ENCODE results near the gene TBC1D17.

The TBC1D17 gene

DNA sequence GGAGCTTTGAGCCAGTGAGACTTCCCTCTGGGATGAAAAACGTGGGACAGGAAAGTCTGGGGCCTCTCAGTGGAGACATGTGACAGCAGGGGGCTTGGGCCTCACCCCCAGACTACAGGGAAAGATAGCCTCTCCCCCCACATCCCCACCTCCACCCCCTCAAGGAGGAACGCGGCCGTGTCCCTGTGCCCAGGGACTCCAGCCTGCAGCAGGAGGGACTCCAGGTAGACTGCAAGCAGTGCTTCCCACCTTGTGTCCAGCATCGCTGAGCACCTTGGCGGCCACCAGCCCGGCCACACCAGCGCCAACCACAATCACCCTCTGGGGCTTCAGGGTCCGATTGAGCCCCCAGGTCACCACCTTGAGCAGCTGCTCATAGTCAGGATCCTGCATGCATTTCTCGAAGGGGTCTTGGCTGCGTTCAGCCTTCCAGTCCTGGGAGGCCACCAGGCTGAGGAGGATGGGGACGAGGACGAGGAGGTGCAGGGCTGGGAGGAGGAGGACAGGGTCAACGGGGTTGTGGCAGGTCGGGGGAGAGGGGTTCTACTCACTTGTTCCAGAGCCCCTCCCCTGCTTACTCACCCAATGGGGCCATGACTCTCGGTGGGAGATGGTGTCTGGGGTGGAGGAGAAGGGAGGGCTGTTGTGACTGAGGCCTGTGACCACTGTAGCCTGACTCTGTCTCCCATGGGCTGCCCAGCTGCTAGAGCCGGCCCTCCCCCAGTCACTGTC is 18.2 kb downstream of the TBC1D17 start:
- DNase-seq: no peak

DNA sequence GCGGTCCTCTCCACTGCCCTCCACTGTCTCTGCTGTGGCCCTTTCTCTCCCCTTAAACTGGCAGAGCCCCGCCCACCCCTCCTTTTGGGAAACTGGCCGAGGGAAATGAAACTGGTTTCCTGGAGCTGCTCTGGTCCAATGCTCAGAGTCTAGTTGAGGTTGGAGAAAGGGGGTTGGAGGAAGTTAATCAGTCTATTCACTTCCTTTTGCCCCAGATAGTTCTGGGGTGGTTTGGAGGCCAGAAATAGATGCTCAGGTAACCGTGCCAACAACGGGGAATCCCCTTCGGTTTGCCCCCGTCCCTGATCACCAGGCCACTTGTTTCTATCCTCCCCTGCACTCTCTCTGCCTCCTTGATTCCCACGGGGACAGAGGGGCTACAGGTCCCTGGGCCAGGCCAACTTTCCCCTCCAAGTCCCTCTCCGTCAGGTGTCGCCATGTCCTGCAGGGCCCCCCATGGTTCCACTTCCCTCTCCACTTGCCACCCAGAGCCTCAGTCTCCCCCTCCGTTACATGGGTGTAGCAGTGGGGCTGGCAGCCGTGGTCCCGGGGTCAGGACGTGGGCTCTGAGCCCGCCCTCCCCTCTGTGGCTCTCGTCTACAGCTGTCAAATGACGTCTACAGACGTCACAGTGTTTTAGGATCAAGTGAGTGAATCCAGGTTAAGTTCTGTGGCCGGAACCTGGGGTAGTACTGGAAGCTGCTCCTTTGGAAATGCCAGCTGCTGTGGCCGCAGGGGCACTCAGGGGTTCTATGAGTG is 19.5 kb downstream of the TBC1D17 start, which contains the start of gene IL4I1:
TSS of gene IL4I1 (minus strand) at position 25 of the 759 bp plus-strand sequence. CDS start 727 bp downstream, outside the sequence.
- peak; percentile 61 for DNase-seq

DNA sequence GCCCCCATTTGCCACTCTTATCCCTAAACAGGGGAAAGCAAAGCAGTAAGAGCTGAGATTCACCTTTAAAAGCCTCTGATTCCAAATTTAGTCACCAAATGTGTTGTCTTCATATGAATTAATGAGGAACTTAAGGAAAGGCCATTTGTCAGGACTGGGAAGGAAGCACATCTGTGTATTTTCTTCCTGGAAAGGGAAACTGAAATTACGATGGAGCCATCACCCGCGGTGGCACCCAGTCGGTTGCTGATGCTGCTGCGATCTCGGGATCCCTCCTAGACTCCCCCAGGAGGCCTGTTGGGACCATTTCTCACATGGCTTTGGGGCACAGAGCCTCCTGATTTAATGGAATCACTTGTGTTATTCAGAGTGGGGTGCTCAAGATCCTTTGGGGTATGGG is 26.6 kb downstream of the TBC1D17 start:
- no peak for DNase-seq

DNA sequence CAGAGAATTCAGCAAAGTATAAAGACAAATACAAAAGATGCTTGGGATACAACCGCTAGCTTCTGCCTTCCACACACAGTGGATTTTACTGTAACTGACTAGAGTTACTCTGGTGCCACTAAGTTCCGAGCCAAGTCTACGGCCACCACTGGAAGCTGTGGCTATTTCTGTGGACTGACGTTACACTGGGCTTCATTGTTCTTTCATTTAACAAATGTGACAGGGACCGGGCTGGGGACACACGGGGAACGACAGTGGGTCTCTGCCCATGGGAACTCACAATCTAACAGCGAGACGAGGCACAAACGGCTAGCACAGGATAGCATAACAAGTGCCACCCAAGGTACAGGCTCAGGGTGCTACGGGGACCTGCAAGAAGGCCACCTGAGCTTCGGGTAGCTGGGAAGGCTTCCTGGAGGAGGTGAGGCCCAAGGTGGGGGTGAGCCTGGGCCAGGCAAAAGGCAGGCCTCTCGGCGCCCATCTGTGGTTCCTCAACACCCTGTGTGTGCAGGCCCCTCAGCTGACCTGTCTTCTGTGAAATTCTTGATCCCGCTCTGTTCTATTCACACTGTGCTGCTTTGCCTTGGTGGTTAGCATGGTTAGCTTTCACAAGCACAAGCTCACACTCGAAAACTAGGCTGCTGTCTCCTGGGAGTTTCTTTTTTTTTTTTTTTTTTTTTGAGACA is 29.5 kb downstream of the TBC1D17 start:
- DNase-seq: no peak

DNA sequence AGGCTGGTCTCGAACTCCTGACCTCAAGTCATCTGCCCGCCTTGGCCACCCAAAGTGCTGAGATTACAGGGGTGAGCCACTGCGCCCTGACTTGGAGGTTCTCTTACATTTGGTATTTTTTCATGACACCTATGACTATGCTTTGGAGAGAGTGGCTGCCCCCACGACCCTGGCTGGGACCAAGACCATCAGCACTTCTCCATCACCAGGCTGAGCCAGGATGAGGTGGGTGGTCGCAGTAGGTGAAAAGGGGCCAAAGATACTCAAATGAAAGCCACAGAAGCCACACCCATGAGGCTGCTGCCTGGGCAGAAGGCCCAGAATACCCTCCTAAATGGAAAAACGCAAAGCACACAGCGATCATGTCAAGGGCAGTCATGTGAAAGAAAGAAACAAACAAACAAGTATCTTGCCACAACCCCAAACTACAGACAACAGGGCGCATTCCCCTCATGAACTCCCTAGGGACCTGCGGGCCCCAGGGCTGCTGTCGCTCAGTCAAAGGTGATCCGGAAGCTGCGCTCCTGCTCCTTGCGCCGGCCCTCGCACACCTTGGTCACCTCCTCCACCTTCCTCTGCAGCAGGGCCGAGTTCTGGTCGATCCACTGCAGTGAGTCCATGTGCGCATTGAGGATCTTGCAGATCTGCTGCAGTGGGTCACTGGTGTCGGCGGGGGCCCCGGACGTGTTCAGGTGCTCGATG is 30.4 kb downstream of the TBC1D17 start:
- no peak for DNase-seq

DNA sequence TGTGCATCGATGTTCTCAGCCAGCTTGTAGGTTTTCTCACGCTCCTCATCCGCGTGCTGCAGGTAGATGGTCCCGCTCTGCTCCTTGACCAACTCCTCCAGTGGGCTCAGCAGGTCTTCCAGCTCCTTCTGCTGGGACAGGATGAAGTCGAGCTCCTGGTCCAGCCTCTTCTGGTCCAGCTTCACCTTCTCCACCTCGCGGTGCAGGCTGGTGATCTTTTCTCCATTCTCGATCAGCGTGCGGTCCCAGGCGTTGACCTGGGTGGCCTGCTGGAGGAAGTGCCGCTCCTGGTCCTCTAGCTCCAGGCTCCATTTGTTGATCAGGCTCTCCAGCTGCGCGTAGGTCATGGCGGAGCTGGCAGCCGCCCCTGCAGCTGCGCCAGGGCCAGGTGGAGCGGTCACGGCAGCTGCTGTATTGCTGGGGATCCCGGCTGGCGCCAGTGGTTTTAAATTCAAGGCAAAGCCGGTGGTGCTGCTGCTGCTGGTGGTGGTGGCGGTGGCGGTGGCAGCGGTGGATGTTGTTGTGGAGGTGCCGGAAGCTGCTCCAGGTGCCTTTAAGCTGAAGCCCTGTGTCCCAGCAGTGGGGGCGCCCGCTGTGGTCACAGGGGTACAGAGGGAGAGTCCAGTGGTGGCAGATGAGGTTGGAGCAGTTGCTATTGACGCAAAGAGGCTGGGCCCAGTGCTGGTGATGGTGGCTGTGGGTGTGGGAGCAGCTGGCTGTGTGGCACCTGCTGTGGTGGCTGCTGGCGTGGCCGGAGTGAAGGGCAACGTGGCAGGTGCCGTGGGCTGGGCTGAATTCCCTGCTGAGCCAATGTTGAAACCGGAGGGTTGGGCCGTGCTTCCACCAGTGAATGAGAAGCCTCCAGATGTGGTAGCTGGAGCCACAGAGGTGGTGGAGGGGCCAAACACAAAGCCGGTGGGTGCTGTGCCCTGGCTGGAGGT is 31.2 kb downstream of the TBC1D17 start:
- no peak for DNase-seq

DNA sequence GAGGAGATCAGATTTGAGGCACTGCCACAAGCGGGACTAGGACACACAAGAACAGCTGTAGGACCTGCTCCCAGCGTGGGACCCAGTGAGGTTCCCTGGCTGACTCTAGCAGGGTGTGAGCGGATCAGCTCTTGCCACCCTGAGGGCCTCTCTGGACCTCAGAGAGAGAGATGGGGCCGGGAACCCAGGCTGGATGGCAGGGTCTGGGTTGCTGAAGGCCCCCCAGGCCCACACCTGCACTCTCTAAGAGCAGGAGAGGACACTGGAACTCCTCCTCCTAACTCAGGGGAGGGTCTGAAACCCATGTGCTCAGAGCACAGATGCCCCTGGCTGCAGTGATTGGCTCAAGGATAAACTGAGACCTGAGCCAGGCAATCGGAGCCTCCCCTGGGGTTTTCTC is 32.7 kb downstream of the TBC1D17 start:
- DNase-seq: no peak

DNA sequence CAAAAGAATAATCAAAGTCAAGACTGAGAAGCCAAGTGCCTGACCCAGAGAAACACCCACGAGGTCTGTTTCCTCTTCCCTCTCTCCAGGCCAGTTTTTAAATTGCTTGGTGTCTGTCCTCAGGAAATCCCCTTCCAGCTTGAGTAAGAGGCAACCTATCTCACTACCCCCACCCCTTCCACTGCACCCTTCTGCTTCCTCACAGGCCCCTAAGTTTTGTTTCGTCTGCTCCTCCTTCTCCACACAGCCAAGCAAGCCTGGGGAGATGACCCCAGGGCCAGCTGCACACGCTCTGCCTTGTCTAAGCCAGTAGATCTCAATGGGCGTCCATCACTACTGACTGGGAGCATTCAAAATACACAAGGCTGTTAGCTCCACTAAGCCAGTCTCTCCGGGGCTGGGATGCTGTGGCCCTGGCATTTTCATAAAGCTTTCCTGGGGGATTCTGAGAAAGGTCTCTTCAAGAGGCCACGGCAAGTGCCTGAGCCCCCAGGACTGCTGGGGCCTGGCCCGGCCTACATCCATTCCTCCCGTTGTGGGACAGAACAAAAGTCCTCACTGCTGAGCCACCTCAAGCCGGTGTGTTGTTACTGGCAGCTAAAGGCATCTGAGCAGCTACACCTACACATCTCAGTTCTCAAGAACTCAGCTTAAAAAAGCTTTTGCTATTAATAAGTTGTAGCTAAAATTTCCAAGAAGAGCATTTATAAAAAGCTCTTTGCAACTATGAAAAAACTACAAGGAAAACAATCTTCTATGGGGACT is 34.1 kb downstream of the TBC1D17 start:
- no peak for DNase-seq

DNA sequence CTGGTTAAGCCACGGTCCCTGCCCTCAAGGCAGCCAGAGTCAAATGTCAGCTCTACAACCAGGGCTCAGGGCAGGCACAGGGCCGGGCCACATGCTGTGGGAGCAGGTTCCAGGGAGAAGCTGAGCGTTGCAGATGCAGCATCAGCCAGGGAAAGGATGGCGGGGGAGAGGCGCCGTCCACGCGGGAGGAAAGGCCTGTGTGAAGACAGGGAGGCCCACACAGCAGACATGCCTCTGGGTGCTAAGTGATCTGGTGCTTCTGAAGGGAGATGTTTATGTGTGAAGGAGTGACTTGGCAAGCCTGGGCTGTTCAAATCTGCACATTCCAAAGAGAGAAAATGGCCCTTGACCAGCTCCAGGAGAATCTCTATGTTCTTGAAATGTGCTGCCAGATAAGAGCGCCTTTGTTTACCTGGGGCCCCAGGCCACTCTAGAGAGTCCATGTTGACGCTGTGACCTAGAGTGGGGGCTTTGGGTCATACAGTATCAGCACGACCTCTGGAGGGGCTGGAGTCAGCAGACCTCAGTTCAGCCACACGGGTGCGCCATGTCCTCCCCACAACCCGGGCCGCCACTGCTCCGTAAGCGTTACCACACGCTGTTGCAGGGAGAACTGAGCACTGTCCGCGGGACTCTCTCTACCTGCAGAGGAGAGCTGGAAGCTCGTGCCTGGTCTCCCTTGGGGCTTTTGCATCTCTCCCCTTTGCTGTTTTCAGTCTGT is 35.6 kb downstream of the TBC1D17 start:
- no peak for DNase-seq

DNA sequence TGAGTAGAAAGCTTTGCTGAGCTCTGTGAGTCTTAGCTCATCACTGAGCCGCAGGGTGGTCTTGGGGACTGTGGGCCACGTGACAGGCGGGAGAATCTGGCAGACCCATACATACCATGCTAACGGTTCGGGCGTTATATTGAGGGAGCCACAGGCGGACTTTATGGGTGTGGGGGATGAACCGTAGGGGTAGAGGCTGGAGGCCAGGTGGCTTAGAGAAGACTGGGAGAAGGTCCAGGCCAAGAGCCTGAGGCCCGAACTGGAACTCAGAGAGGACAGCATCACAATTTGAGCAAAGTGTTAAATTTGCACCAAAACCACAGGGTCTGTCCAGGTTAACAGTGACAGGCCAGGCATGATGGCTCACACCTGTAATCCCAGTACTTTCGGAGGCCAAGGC is 36.2 kb downstream of the TBC1D17 start:
- DNase-seq: no peak

DNA sequence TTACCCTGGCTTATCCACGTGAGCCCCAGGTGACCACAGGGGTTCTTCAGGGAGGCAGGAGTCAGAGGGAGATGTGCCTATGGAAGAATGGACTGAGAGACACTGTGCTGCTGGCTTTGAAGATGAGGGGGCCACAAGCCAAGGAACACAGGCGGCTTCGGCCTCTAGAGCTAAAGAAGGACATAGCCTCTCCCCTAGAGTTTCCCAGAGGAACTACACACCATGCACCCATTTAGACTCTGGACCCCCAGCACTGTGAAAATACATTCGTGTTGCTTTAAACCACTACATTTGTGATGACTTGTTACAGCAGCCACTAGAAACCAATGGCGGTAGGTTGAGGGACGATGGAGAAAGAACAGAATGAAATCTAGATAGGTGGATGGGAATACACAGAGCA is 37.8 kb downstream of the TBC1D17 start:
- no peak for DNase-seq

DNA sequence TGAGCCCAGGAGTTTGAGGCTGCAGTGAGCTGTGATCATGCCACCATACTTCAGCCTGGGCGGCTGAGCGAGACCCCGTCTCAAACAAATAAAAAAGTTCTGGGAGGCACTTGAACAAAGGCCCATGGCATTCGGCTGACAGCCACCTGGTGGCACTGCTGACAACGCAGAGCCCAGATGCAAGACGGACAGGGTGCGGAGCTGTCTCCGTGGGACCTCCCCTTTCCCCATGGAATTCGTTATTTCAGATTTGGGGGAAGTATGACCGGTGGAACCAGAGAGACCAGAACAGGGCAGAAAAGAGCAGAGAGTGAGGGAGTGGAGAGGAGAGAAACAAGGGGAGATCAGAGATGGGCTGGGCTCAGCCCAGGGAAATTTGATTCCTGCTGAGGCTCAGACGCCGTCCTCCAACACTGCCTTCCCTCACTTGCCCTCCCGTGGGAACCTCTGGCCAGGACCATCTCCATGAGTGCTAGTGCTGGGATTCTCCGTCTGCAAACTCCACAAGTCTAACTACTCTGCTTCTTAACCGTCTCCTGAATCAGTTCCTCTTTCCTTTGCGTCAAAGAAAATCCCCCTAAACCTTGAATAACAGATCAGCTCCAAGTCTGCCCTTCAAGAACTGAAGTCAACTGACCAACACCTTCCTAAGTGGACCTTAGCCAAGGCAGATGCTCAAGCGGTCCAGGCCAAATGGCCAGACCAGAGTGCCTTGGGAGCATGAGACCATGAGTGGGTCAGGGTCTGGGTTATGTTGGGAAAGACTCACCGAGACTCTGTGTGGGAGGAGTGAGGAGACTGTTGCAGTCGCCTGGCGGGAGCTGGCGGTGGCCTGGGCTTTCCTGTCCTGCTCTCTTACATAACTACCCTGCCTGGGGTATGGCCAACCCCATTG is 39.6 kb downstream of the TBC1D17 start:
- no peak for DNase-seq

DNA sequence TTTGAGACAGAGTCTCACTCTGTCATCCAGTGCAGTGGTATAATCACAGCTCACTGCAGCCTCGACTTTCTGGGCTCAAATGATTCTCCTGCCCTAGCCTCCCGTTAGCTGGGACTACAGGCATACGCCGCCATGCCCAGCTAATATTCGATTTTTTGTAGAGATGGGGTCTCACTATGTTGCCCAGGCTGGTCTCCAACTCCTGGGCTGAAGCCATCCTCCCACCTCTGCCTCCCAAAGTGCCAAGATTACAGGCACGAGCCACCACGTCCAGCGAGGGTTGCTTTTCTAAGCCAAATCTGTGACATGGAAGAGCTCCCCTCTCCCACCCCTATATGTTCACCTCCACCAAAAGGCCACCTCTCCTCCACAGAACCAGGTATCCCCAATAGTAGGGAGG is 40.6 kb downstream of the TBC1D17 start:
- no peak for DNase-seq

DNA sequence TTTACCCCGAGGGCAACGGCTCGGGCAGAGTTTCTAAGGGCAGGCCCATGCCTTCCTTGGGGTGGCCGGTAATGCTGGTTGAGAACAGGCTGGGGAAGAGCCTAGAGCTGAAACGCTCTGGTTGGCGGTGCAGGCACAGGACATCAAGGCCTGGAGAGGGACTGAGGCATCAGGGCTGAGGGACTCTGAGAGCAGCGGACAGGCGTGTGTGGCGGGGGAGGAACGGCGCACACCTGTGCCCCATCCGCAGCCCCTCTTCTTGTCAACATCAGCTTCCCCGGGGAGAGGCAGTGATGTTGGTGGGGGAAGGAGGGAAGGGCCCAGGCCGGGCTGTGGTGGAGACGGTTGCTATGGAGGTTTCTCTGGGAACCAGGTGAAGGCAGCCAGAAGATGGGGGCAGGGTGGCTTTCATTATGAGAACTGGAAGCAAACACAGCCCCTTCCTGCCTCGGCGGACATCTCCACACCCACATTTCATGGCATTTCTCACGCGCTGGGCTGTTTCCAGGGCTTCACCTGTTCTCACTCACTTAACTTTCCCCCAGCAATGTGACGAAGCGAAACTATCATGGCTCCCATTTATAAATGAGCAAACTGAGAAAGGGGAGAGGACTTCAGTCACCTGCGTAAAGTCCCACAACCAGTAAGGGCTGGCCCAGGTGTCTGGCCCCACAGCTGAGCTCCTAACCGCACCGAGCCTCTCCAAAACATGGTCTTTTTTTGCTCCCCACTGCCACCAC is 43.3 kb downstream of the TBC1D17 start:
- no peak for DNase-seq

DNA sequence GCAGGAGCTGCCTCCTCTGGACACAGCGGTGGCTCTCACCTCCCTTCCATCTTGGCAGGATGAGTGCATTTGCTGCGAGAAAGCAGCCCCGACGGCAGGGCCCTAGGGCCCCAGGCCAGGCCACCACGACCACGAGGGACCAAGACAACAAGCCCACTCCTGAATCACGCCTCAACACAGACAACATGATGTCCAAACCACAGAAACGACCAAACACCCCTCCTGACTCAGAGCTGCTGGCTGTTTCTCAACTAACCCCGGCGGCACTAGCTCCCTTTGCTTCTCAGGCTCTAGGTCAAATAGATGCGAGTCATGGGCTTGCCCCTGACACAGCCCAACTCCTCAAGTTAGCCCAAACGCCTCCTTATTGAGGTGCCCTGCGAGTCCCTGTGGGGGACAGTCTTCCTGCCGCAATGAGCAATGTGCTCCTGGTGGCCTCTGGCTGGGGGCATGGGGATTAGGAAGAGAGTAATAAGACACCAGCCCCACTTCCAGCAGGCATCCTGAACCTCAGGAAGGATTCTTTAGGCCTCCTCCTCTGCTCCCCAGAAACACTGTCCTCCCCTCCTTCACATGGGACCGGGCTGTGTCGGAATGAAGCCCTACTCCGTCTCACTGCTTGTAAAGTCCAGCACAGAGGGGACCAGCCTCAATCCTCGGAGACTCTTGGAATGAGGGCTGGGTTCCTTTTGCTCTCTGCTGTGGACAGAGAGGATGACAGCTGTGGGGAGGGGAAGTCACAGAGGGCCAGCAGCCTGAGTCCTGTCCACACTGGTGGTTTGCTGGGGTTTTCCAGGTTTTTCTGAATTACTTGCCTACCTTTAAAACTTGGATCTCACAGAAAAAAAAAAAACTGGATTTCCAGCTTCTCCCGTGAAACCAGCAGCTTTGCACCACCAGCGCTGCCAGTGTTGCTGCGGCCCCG is 44.6 kb downstream of the TBC1D17 start:
- DNase-seq: no peak

DNA sequence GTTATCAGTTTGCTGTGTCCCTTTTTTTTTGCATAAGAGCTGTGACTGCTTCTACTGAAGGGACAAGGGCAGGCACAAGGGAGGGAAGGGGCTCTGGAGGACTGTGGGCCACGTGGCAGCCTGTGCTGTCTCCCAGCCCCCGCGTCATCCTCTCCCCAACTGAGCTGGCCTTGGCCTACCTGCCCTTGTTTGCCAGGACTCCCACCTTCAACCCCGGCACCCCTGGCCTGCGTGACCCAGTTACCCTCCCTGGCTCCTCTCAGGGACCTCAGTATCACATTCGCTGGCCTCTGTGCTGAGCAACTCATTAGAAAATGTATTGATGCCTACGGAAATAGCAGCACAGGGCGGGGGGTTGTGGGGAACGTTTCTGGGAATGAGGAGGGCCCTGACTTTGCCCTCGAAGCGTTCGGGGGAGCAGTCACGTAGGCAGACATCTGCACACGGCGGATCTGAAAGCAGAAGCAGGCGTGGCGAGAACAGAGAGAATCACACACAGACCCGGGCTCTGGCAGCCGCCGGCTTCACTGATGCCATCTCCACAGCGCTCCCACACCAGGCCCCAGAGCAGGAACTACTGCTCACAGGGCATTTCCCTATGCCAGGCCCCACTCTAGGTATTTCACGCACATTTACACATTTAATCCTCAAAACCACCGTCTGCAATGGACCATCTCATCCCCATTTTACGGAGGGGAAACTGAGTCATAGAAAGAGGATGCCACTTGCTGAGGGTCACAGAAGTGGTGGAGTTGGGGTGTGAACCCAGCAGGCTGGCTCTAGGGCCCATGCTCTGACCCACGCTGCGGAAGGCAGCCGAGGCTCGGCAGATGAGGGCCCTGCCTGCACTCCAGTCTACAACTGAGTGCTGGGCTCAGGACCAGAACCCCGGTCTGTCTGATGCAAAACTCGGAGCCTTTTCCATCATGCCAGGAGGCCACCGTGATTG is 45.8 kb downstream of the TBC1D17 start:
- DNase-seq: no peak
